H1 (cell line): ENCODE measurements around the gene CNDP2. TPM values are rescaled to one million over a fixed set of nuclear protein-coding genes. Genes with fewer than 3 reads are reported as not detected.

Experiments used
- CTCF ChIA-PET: fragments of 300-600 bp; sonication (Branson Sonifier 250); formaldehyde crosslinking; loops from one replicate; lab custom pipeline; 2021; ENCODE audit not compliant: partially characterized antibody; lab: Charles Lee
- POLR2A ChIA-PET: fragments of 300-600 bp; sonication (Branson Sonifier 250); formaldehyde crosslinking; loops from one replicate; lab custom pipeline; 2021; ENCODE audit warnings: inconsistent platforms; ENCODE audit not compliant: partially characterized antibody; lab: Charles Lee
- DNase-seq, 2 experiments: peaks; one replicate each; pipeline versions ENCODE4 v3.0.0 to v3.0.0-alpha.2; 2010 to 2022; ENCODE audit warnings: low spot score in 2 of 2, low read depth in 1 of 2, mixed read lengths in 1 of 2
- FAIRE-seq: peaks from 2 replicates; lab custom pipeline; 2011; peaks lifted over from hg19 to GRCh38; lab: Jason Lieb, UNC
- H2AFZ ChIP-seq: 2 replicates; pipeline ENCODE4 v1.8.1; 2012; ENCODE audit warnings: low read length, inconsistent platforms
- H2AK5ac ChIP-seq: 2 replicates; pipeline ENCODE4 v1.6.1; 2013; ENCODE audit warnings: low read depth, low read length
- H2BK120ac ChIP-seq: replicated peaks from 2 replicates; pipeline ENCODE3; 2013; ENCODE audit warnings: low read depth, low read length, inconsistent platforms
- H2BK12ac ChIP-seq: 2 replicates; pipeline ENCODE4 v1.6.1; 2013; ENCODE audit warnings: low read depth, low read length
- H2BK15ac ChIP-seq: 2 replicates; pipeline ENCODE4 v1.6.1; 2013; ENCODE audit warnings: low read length
- H2BK20ac ChIP-seq: 2 replicates; pipeline ENCODE4 v1.6.1; 2013; ENCODE audit warnings: low read length
- H2BK5ac ChIP-seq: 2 replicates; pipeline ENCODE4 v1.6.1; 2013; ENCODE audit warnings: low read depth, low read length
- H3K14ac ChIP-seq: 2 replicates; pipeline ENCODE4 v1.6.1; 2013; ENCODE audit warnings: inconsistent platforms; ENCODE audit not compliant: insufficient read length
- H3K18ac ChIP-seq: 2 replicates; pipeline ENCODE4 v1.6.1; 2013; ENCODE audit warnings: low read length; ENCODE audit errors: extremely low read depth
- H3K23ac ChIP-seq: 2 replicates; pipeline ENCODE4 v1.6.1; 2013; ENCODE audit warnings: inconsistent platforms; ENCODE audit not compliant: insufficient read length
- H3K23me2 ChIP-seq: 2 replicates; pipeline ENCODE4 v1.6.1; 2013; ENCODE audit warnings: low read depth, low read length
- H3K27ac ChIP-seq: 2 replicates; pipeline ENCODE4 v1.6.1; 2011; ENCODE audit warnings: low read depth, low read length, inconsistent platforms
- H3K27me3 ChIP-seq, 4 experiments: replicated peaks in 1 of 4; 1 replicate in 1 of 4; 2 replicates in 3 of 4; pipeline versions ENCODE4 v1.6.1 to v1.8.1; 2011 to 2013; ENCODE audit warnings: low read length in 3 of 4, mild to moderate bottlenecking in 3 of 4, inconsistent platforms in 2 of 4, mixed read lengths in 2 of 4, moderate library complexity in 1 of 4; ENCODE audit not compliant: control insufficient read depth in 3 of 4, insufficient read depth in 3 of 4; ENCODE audit errors: extremely low read depth in 1 of 4
- H3K36me3 ChIP-seq, 4 experiments: 2 replicates each; pipeline versions ENCODE4 v1.6.1 to v1.8.1; 2011 to 2013; ENCODE audit warnings: mild to moderate bottlenecking in 4 of 4, low read length in 3 of 4, moderate library complexity in 2 of 4, control low read depth in 1 of 4, inconsistent platforms in 1 of 4; ENCODE audit not compliant: insufficient read depth in 4 of 4, control insufficient read depth in 2 of 4
- H3K4ac ChIP-seq: replicated peaks from 2 replicates; pipeline ENCODE3; 2013; ENCODE audit warnings: low read length, low read depth, mixed read lengths, inconsistent platforms; ENCODE audit not compliant: insufficient read length
- H3K4me1 ChIP-seq, 4 experiments: replicated peaks in 1 of 4; 1 replicate in 1 of 4; 2 replicates in 3 of 4; pipeline versions ENCODE4 v1.6.1 to v1.8.1; 2011 to 2013; ENCODE audit warnings: low read length in 3 of 4, inconsistent platforms in 2 of 4, mixed read lengths in 1 of 4; ENCODE audit not compliant: insufficient read depth in 4 of 4, control insufficient read depth in 3 of 4
- H3K4me2 ChIP-seq, 2 experiments: 2 replicates each; pipeline versions ENCODE4 v1.6.1 to v1.8.1; 2011 to 2013; ENCODE audit warnings: low read depth in 2 of 2, low read length in 2 of 2, control low read depth in 1 of 2, inconsistent platforms in 1 of 2, mild to moderate bottlenecking in 1 of 2; ENCODE audit not compliant: insufficient read depth in 1 of 2
- H3K4me3 ChIP-seq, 4 experiments: fragments of 200-600, 300-600 bp in 1 of 4; sonication (generic), shearing (Covaris generic), sonication (Bioruptor Twin) in 1 of 4; 2 replicates each; pipeline versions ENCODE4 v1.5.1 to v1.8.1; 2011 to 2016; ENCODE audit warnings: low read length in 4 of 4, low read depth in 3 of 4, control low read depth in 2 of 4, inconsistent platforms in 2 of 4, mild to moderate bottlenecking in 2 of 4, mixed read lengths in 1 of 4, moderate library complexity in 1 of 4; ENCODE audit not compliant: insufficient read depth in 2 of 4; ENCODE audit errors: extremely low read depth in 1 of 4
- H3K56ac ChIP-seq: replicated peaks from 2 replicates; pipeline ENCODE3; 2013; ENCODE audit warnings: low read depth, mild to moderate bottlenecking, mixed read lengths, low read length, inconsistent platforms; ENCODE audit not compliant: insufficient read length
- H3K79me1 ChIP-seq: 2 replicates; pipeline ENCODE4 v1.6.1; 2013; ENCODE audit warnings: low read depth, low read length, control low read depth
- H3K79me2 ChIP-seq, 2 experiments: 2 replicates each; pipeline versions ENCODE4 v1.6.1 to v1.8.1; 2012 to 2013; ENCODE audit warnings: low read length in 2 of 2, mild to moderate bottlenecking in 2 of 2, inconsistent platforms in 1 of 2; ENCODE audit not compliant: insufficient read depth in 2 of 2, control insufficient read depth in 1 of 2
- H3K9ac ChIP-seq, 4 experiments: replicated peaks in 1 of 4; 1 replicate in 1 of 4; 2 replicates in 3 of 4; pipeline versions ENCODE4 v1.6.1 to v1.8.1; 2011 to 2013; ENCODE audit warnings: low read depth in 3 of 4, low read length in 3 of 4, control low read depth in 2 of 4, mild to moderate bottlenecking in 2 of 4, moderate library complexity in 2 of 4, inconsistent platforms in 1 of 4; ENCODE audit errors: extremely low read depth in 1 of 4
- H3K9me3 ChIP-seq, 2 experiments: 2 replicates each; pipeline versions ENCODE4 v1.6.1 to v1.8.1; 2012 to 2013; ENCODE audit warnings: mild to moderate bottlenecking in 2 of 2, moderate library complexity in 2 of 2, control low read depth in 1 of 2, inconsistent platforms in 1 of 2, low read depth in 1 of 2, low read length in 1 of 2, mixed read lengths in 1 of 2; ENCODE audit not compliant: insufficient read depth in 2 of 2
- H4K20me1 ChIP-seq, 2 experiments: replicated peaks in 1 of 2; 2 replicates each; pipeline versions ENCODE3 to v1.8.1; 2011 to 2013; ENCODE audit warnings: inconsistent platforms in 2 of 2, low read length in 2 of 2, mild to moderate bottlenecking in 1 of 2; ENCODE audit not compliant: insufficient read depth in 2 of 2, control insufficient read depth in 1 of 2
- H4K5ac ChIP-seq: 2 replicates; pipeline ENCODE4 v1.6.1; 2013; ENCODE audit warnings: low read length, low read depth, mixed read lengths, inconsistent platforms; ENCODE audit not compliant: insufficient read length
- H4K8ac ChIP-seq: 2 replicates; pipeline ENCODE4 v1.8.0; 2013; ENCODE audit warnings: mild to moderate bottlenecking, moderate library complexity, low read length, inconsistent platforms; ENCODE audit not compliant: insufficient read depth; ENCODE audit errors: extremely low read depth
- H4K91ac ChIP-seq: replicated peaks from 2 replicates; pipeline ENCODE3; 2013; ENCODE audit warnings: low read length, mixed read lengths, inconsistent platforms; ENCODE audit not compliant: insufficient read length
- EP300 ChIP-seq, 2 experiments: IDR thresholded peaks; 1 replicate in 1 of 2; 2 replicates in 1 of 2; pipeline ENCODE4 v1.6.1; 2011 to 2012; ENCODE audit warnings: low read depth in 2 of 2, low read length in 2 of 2, mild to moderate bottlenecking in 2 of 2, borderline replicate concordance in 1 of 2, inconsistent platforms in 1 of 2, moderate library complexity in 1 of 2
- JUND ChIP-seq: IDR thresholded peaks from 2 replicates; pipeline ENCODE4 v1.6.1; 2011; ENCODE audit warnings: mild to moderate bottlenecking, improper control_type of control experiment, low read length
- RAD21 ChIP-seq, 2 experiments: IDR thresholded peaks in 1 of 2; conservative IDR thresholded peaks in 1 of 2; 2 replicates each; pipeline ENCODE4 v1.6.1; 2011; ENCODE audit warnings: low read depth in 2 of 2, low read length in 2 of 2, improper control_type of control experiment in 1 of 2, inconsistent platforms in 1 of 2, mild to moderate bottlenecking in 1 of 2, moderate library complexity in 1 of 2
- RXRA ChIP-seq: IDR thresholded peaks from 2 replicates; pipeline ENCODE4 v1.6.1; 2011; ENCODE audit warnings: low read depth, mild to moderate bottlenecking, low read length, moderate library complexity; ENCODE audit not compliant: insufficient read depth
- TAF7 ChIP-seq: optimal IDR thresholded peaks from 2 replicates; pipeline ENCODE3; 2011; ENCODE audit warnings: low read depth, mild to moderate bottlenecking, inconsistent platforms, low read length, moderate library complexity, borderline replicate concordance
- TBP ChIP-seq: IDR thresholded peaks from 2 replicates; pipeline ENCODE4 v1.6.1; 2011; ENCODE audit warnings: low read depth, low read length, improper control_type of control experiment
- WGBS, 2 experiments: shearing (Covaris generic) in 1 of 2; methylation state at CpG; one replicate each; pipeline versions ENCODE4 v1.1.6 to v1.1.7; 2013 to 2015; ENCODE audit warnings: low lambda C conversion rate in 2 of 2, mixed read lengths in 2 of 2, inconsistent platforms in 1 of 2, low coverage in 1 of 2, missing lambda C conversion rate in 1 of 2; ENCODE audit not compliant: insufficient replicate concordance in 2 of 2, insufficient coverage in 1 of 2, insufficient read length in 1 of 2; ENCODE audit errors: extremely low coverage in 1 of 2, missing lambda C conversion rate in 1 of 2; 5-methylcytosine and 5-hydroxymethylcytosine counted together
- long read RNA-seq, 2 experiments: library from RNA in 1 of 2; library from capped mRNA in 1 of 2; stranded (forward); transcript quantifications; one replicate each; pipeline ENCODE4 v2.0.0, GENCODE V29; 2021; ENCODE audit warnings: inconsistent platforms in 1 of 2
- polyA minus RNA-seq, 3 experiments: library from RNA; depleted of rRNA, polyadenylated mRNA; stranded (reverse); fragments of >200 nt; gene quantifications; 1 replicate in 2 of 3; 2 replicates in 1 of 3; pipeline ENCODE4 v1.2.3, GENCODE V29; 2011
- polyA plus RNA-seq, 7 experiments: library from polyadenylated mRNA; depleted of rRNA in 3 of 7; stranded (reverse) in 5 of 7; unstranded in 2 of 7; fragments of >200 nt in 5 of 7; fragments of 200-250 nt in 2 of 7; gene quantifications; 1 replicate in 5 of 7; 2 replicates in 1 of 7; 4 replicates in 1 of 7; pipeline versions ENCODE4 v1.2.1 to v1.2.3, GENCODE V29; 2011 to 2013; ENCODE audit warnings: missing spikeins in 2 of 7, mixed read lengths in 2 of 7
- total RNA-seq: library from RNA; stranded (reverse); fragmentation: NEBNext Ultra II Directional; extraction: Animal tissue kit (Norgen Biotek cat#: 25700); gene quantifications from 2 replicates; pipeline ENCODE4 v1.2.1, GENCODE V29; 2021

Gene CNDP2
- total RNA-seq (243 TPM in 2 replicates), polyA plus RNA-seq (2011; rRNA removed) (71.8 and 95.6 TPM in 2 replicates), polyA minus RNA-seq (2011; rRNA and poly(A)+ RNA removed) (161 and 173 TPM in 2 replicates)
- 143 TPM for polyA plus RNA-seq (2011; cell fraction: cytosol; rRNA removed)
- polyA plus RNA-seq (2011; cell fraction: nucleus; rRNA removed), result 117 TPM
- 206 to 243 TPM (median 228 TPM) in 4 replicates for polyA plus RNA-seq (2012, experiment 1 of 2)
- polyA plus RNA-seq (2012, experiment 2 of 2), result 200 TPM
- polyA plus RNA-seq (2013, experiment 1 of 2), result 149 TPM
- 147 TPM for polyA plus RNA-seq (2013, experiment 2 of 2)
- 117 TPM for polyA minus RNA-seq (2011; cell fraction: cytosol; rRNA and poly(A)+ RNA removed)
- polyA minus RNA-seq (2011; cell fraction: nucleus; rRNA and poly(A)+ RNA removed), result 78.6 TPM
- long read RNA-seq, experiment 1, partial matches to known transcripts, result 128 of 158 reads
- long read RNA-seq, experiment 1, other reads (novel, unspliced or antisense), result 30 of 158 reads
- long read RNA-seq, experiment 2, full-length matches to known transcripts, result 118 of 203 reads
- long read RNA-seq, experiment 2, partial matches to known transcripts, result 68 of 203 reads
- long read RNA-seq, experiment 2, other reads (novel, unspliced or antisense), result 17 of 203 reads

GRCh38 chr18:74495581-74496507, at the start of gene CNDP2:
TSS of gene CNDP2 (plus strand) at chr18:74496363. CDS start at chr18:74499974, 3,611 bp downstream.
- H3K4me1 ChIP-seq, result peaks cover 2 to 16% (median 5%) of the 10 kb centered on the region in 4 experiments; a peak in 5 of 7 replicates
- POLR2A ChIA-PET, result interaction anchor here (0.8 to 2.5 kb wide), 14 partner anchors 9 to 149 kb away, joined by 3 to 19 read pairs (median 4); partner anchors contain the start of gene CNDP1
- H4K5ac ChIP-seq, result peak within 1 kb of the TSS; percentile 81
- H2BK12ac ChIP-seq, result no peak within 1 kb of the TSS
- H4K8ac ChIP-seq, result peak within 1 kb of the TSS; percentile 98
- no peak within 1 kb of the TSS for H3K23ac ChIP-seq
- peaks cover 2% of the 10 kb centered on the region; the same call in 1 of the 2 replicates for H3K23me2 ChIP-seq
- H2BK15ac ChIP-seq, result no peak within 1 kb of the TSS; the same call in 1 of the 2 replicates
- no peak for FAIRE-seq
- H3K56ac ChIP-seq, result peak within 1 kb of the TSS; percentile 65
- H3K27me3 ChIP-seq, result no peaks in the 10 kb centered on the region
- H4K91ac ChIP-seq, result peak within 1 kb of the TSS; percentile 62
- H3K4me3 ChIP-seq, result peak within 1 kb of the TSS; percentile 83 to 94 (median 88)
- H2AFZ ChIP-seq, result 0 out of 2 replicates have a peak within 1 kb of the TSS, but pooled peaks have one; percentile 19
- H3K18ac ChIP-seq, result peak within 1 kb of the TSS; percentile 63
- peaks cover 0 to 9% of the 10 kb centered on the region in 2 experiments for H4K20me1 ChIP-seq
- DNase-seq, result peak; percentile 96 to 100
- peaks cover 9% of the 10 kb centered on the region; the same call in 1 of the 2 replicates for H3K79me1 ChIP-seq
- CTCF ChIA-PET, result interaction anchor here (0.7 to 7.4 kb wide), 6 partner anchors 17 to 184 kb away, joined by 3 to 98 read pairs (median 4); partner anchors contain the start of gene CNDP1
- peaks cover 0 to 6% (median 2%) of the 10 kb centered on the region in 4 experiments; a peak in 3 of 8 replicates for H3K36me3 ChIP-seq
- H3K14ac ChIP-seq, result no peak within 1 kb of the TSS
- H3K4me2 ChIP-seq, result peak within 1 kb of the TSS; percentile 70 to 95
- H3K27ac ChIP-seq, result peak within 1 kb of the TSS; percentile 93
- 0 out of 2 replicates have a peak within 1 kb of the TSS, but pooled peaks have one; percentile 28 for H2AK5ac ChIP-seq
- no peak within 1 kb of the TSS for H2BK120ac ChIP-seq
- H2BK5ac ChIP-seq, result peak within 1 kb of the TSS; percentile 90
- H3K9ac ChIP-seq, result peak within 1 kb of the TSS; percentile 93 to 97 (median 95)
- H2BK20ac ChIP-seq, result no peak within 1 kb of the TSS
- peak within 1 kb of the TSS; percentile 44 for H3K4ac ChIP-seq
- WGBS, 2 experiments, result 1% methylated on average over 54 of the region's 71 CpGs; no CpG with 5 or more reads in 1 of the 2 experiments
- no peaks in the 10 kb centered on the region for H3K9me3 ChIP-seq
- H3K79me2 ChIP-seq, result peaks cover 19 to 36% of the 10 kb centered on the region in 2 experiments
- TF ChIP-seq EP300 (IDR thresholded peaks at IDR 0.05; ENCODE audit: borderline replicate concordance in 1 of 2, low read depth in 2 of 2, low read length in 2 of 2), result no peak; a peak in 1 of 3 replicates
- no peak for TF ChIP-seq TAF7
- TF ChIP-seq TBP, result peak; percentile 66
- no peak for TF ChIP-seq RXRA
- no peak for TF ChIP-seq RAD21 (IDR thresholded peaks at IDR 0.05 in 1 of 2, conservative IDR thresholded peaks at IDR 0.05 in 1 of 2; ENCODE audit: low read depth in 2 of 2, low read length in 2 of 2)
- TF ChIP-seq JUND, result peak; percentile 99
